H1 (cell line): ENCODE results near the gene TBC1D25. TPM values are rescaled to one million over a fixed set of nuclear protein-coding genes. Genes with fewer than 3 reads are reported as not detected.

Experiments used
- CTCF ChIA-PET: fragments of 300-600 bp; sonication (Branson Sonifier 250); formaldehyde crosslinking; loops from one replicate; lab custom pipeline; 2021; ENCODE audit not compliant: partially characterized antibody; lab: Charles Lee
- POLR2A ChIA-PET: fragments of 300-600 bp; sonication (Branson Sonifier 250); formaldehyde crosslinking; loops from one replicate; lab custom pipeline; 2021; ENCODE audit warnings: inconsistent platforms; ENCODE audit not compliant: partially characterized antibody; lab: Charles Lee
- DNase-seq, 2 experiments: peaks; one replicate each; pipeline versions ENCODE4 v3.0.0 to v3.0.0-alpha.2; 2010 to 2022; ENCODE audit warnings: low spot score in 2 of 2, low read depth in 1 of 2, mixed read lengths in 1 of 2
- FAIRE-seq: peaks from 2 replicates; lab custom pipeline; 2011; peaks lifted over from hg19 to GRCh38; lab: Jason Lieb, UNC
- H2AFZ ChIP-seq: 2 replicates; pipeline ENCODE4 v1.8.1; 2012; ENCODE audit warnings: low read length, inconsistent platforms
- H2AK5ac ChIP-seq: 2 replicates; pipeline ENCODE4 v1.6.1; 2013; ENCODE audit warnings: low read depth, low read length
- H2BK120ac ChIP-seq: replicated peaks from 2 replicates; pipeline ENCODE3; 2013; ENCODE audit warnings: low read depth, low read length, inconsistent platforms
- H2BK12ac ChIP-seq: 2 replicates; pipeline ENCODE4 v1.6.1; 2013; ENCODE audit warnings: low read depth, low read length
- H2BK15ac ChIP-seq: 2 replicates; pipeline ENCODE4 v1.6.1; 2013; ENCODE audit warnings: low read length
- H2BK20ac ChIP-seq: 2 replicates; pipeline ENCODE4 v1.6.1; 2013; ENCODE audit warnings: low read length
- H2BK5ac ChIP-seq: 2 replicates; pipeline ENCODE4 v1.6.1; 2013; ENCODE audit warnings: low read depth, low read length
- H3K14ac ChIP-seq: 2 replicates; pipeline ENCODE4 v1.6.1; 2013; ENCODE audit warnings: inconsistent platforms; ENCODE audit not compliant: insufficient read length
- H3K18ac ChIP-seq: 2 replicates; pipeline ENCODE4 v1.6.1; 2013; ENCODE audit warnings: low read length; ENCODE audit errors: extremely low read depth
- H3K23ac ChIP-seq: 2 replicates; pipeline ENCODE4 v1.6.1; 2013; ENCODE audit warnings: inconsistent platforms; ENCODE audit not compliant: insufficient read length
- H3K23me2 ChIP-seq: 2 replicates; pipeline ENCODE4 v1.6.1; 2013; ENCODE audit warnings: low read depth, low read length
- H3K27ac ChIP-seq: 2 replicates; pipeline ENCODE4 v1.6.1; 2011; ENCODE audit warnings: low read depth, low read length, inconsistent platforms
- H3K27me3 ChIP-seq, 4 experiments: replicated peaks in 1 of 4; 1 replicate in 1 of 4; 2 replicates in 3 of 4; pipeline versions ENCODE4 v1.6.1 to v1.8.1; 2011 to 2013; ENCODE audit warnings: low read length in 3 of 4, mild to moderate bottlenecking in 3 of 4, inconsistent platforms in 2 of 4, mixed read lengths in 2 of 4, moderate library complexity in 1 of 4; ENCODE audit not compliant: control insufficient read depth in 3 of 4, insufficient read depth in 3 of 4; ENCODE audit errors: extremely low read depth in 1 of 4
- H3K36me3 ChIP-seq, 4 experiments: 2 replicates each; pipeline versions ENCODE4 v1.6.1 to v1.8.1; 2011 to 2013; ENCODE audit warnings: mild to moderate bottlenecking in 4 of 4, low read length in 3 of 4, moderate library complexity in 2 of 4, control low read depth in 1 of 4, inconsistent platforms in 1 of 4; ENCODE audit not compliant: insufficient read depth in 4 of 4, control insufficient read depth in 2 of 4
- H3K4ac ChIP-seq: replicated peaks from 2 replicates; pipeline ENCODE3; 2013; ENCODE audit warnings: low read length, low read depth, mixed read lengths, inconsistent platforms; ENCODE audit not compliant: insufficient read length
- H3K4me1 ChIP-seq, 4 experiments: replicated peaks in 1 of 4; 1 replicate in 1 of 4; 2 replicates in 3 of 4; pipeline versions ENCODE4 v1.6.1 to v1.8.1; 2011 to 2013; ENCODE audit warnings: low read length in 3 of 4, inconsistent platforms in 2 of 4, mixed read lengths in 1 of 4; ENCODE audit not compliant: insufficient read depth in 4 of 4, control insufficient read depth in 3 of 4
- H3K4me2 ChIP-seq, 2 experiments: 2 replicates each; pipeline versions ENCODE4 v1.6.1 to v1.8.1; 2011 to 2013; ENCODE audit warnings: low read depth in 2 of 2, low read length in 2 of 2, control low read depth in 1 of 2, inconsistent platforms in 1 of 2, mild to moderate bottlenecking in 1 of 2; ENCODE audit not compliant: insufficient read depth in 1 of 2
- H3K4me3 ChIP-seq, 4 experiments: fragments of 200-600, 300-600 bp in 1 of 4; sonication (generic), shearing (Covaris generic), sonication (Bioruptor Twin) in 1 of 4; 2 replicates each; pipeline versions ENCODE4 v1.5.1 to v1.8.1; 2011 to 2016; ENCODE audit warnings: low read length in 4 of 4, low read depth in 3 of 4, control low read depth in 2 of 4, inconsistent platforms in 2 of 4, mild to moderate bottlenecking in 2 of 4, mixed read lengths in 1 of 4, moderate library complexity in 1 of 4; ENCODE audit not compliant: insufficient read depth in 2 of 4; ENCODE audit errors: extremely low read depth in 1 of 4
- H3K56ac ChIP-seq: replicated peaks from 2 replicates; pipeline ENCODE3; 2013; ENCODE audit warnings: low read depth, mild to moderate bottlenecking, mixed read lengths, low read length, inconsistent platforms; ENCODE audit not compliant: insufficient read length
- H3K79me1 ChIP-seq: 2 replicates; pipeline ENCODE4 v1.6.1; 2013; ENCODE audit warnings: low read depth, low read length, control low read depth
- H3K79me2 ChIP-seq, 2 experiments: 2 replicates each; pipeline versions ENCODE4 v1.6.1 to v1.8.1; 2012 to 2013; ENCODE audit warnings: low read length in 2 of 2, mild to moderate bottlenecking in 2 of 2, inconsistent platforms in 1 of 2; ENCODE audit not compliant: insufficient read depth in 2 of 2, control insufficient read depth in 1 of 2
- H3K9ac ChIP-seq, 4 experiments: replicated peaks in 1 of 4; 1 replicate in 1 of 4; 2 replicates in 3 of 4; pipeline versions ENCODE4 v1.6.1 to v1.8.1; 2011 to 2013; ENCODE audit warnings: low read depth in 3 of 4, low read length in 3 of 4, control low read depth in 2 of 4, mild to moderate bottlenecking in 2 of 4, moderate library complexity in 2 of 4, inconsistent platforms in 1 of 4; ENCODE audit errors: extremely low read depth in 1 of 4
- H3K9me3 ChIP-seq, 2 experiments: 2 replicates each; pipeline versions ENCODE4 v1.6.1 to v1.8.1; 2012 to 2013; ENCODE audit warnings: mild to moderate bottlenecking in 2 of 2, moderate library complexity in 2 of 2, control low read depth in 1 of 2, inconsistent platforms in 1 of 2, low read depth in 1 of 2, low read length in 1 of 2, mixed read lengths in 1 of 2; ENCODE audit not compliant: insufficient read depth in 2 of 2
- H4K20me1 ChIP-seq, 2 experiments: replicated peaks in 1 of 2; 2 replicates each; pipeline versions ENCODE3 to v1.8.1; 2011 to 2013; ENCODE audit warnings: inconsistent platforms in 2 of 2, low read length in 2 of 2, mild to moderate bottlenecking in 1 of 2; ENCODE audit not compliant: insufficient read depth in 2 of 2, control insufficient read depth in 1 of 2
- H4K5ac ChIP-seq: 2 replicates; pipeline ENCODE4 v1.6.1; 2013; ENCODE audit warnings: low read length, low read depth, mixed read lengths, inconsistent platforms; ENCODE audit not compliant: insufficient read length
- H4K8ac ChIP-seq: 2 replicates; pipeline ENCODE4 v1.8.0; 2013; ENCODE audit warnings: mild to moderate bottlenecking, moderate library complexity, low read length, inconsistent platforms; ENCODE audit not compliant: insufficient read depth; ENCODE audit errors: extremely low read depth
- H4K91ac ChIP-seq: replicated peaks from 2 replicates; pipeline ENCODE3; 2013; ENCODE audit warnings: low read length, mixed read lengths, inconsistent platforms; ENCODE audit not compliant: insufficient read length
- BCL11A ChIP-seq, 2 experiments: IDR thresholded peaks; one replicate each; pipeline ENCODE4 v1.6.1; 2011; ENCODE audit warnings: low read depth in 2 of 2, low read length in 2 of 2, mild to moderate bottlenecking in 2 of 2
- RNF2 ChIP-seq: fragments of 200-900, 300-1000 bp; sonication (generic); IDR thresholded peaks from 2 replicates; pipeline ENCODE4 v1.7.1; 2016; ENCODE audit warnings: borderline replicate concordance, low read depth, mild to moderate bottlenecking, antibody characterized with exemption, low read length; ENCODE audit not compliant: poor library complexity, severe bottlenecking; ENCODE audit errors: missing control alignments
- SP2 ChIP-seq: IDR thresholded peaks from 2 replicates; pipeline ENCODE4 v1.6.1; 2012; ENCODE audit warnings: mild to moderate bottlenecking, low read length, inconsistent platforms
- SRF ChIP-seq: IDR thresholded peaks from 2 replicates; pipeline ENCODE4 v1.6.1; 2011; ENCODE audit warnings: mild to moderate bottlenecking, low read depth, low read length, moderate library complexity
- TAF7 ChIP-seq: optimal IDR thresholded peaks from 2 replicates; pipeline ENCODE3; 2011; ENCODE audit warnings: low read depth, mild to moderate bottlenecking, inconsistent platforms, low read length, moderate library complexity, borderline replicate concordance
- WGBS, 2 experiments: shearing (Covaris generic) in 1 of 2; methylation state at CpG; one replicate each; pipeline versions ENCODE4 v1.1.6 to v1.1.7; 2013 to 2015; ENCODE audit warnings: low lambda C conversion rate in 2 of 2, mixed read lengths in 2 of 2, inconsistent platforms in 1 of 2, low coverage in 1 of 2, missing lambda C conversion rate in 1 of 2; ENCODE audit not compliant: insufficient replicate concordance in 2 of 2, insufficient coverage in 1 of 2, insufficient read length in 1 of 2; ENCODE audit errors: extremely low coverage in 1 of 2, missing lambda C conversion rate in 1 of 2; 5-methylcytosine and 5-hydroxymethylcytosine counted together
- polyA plus RNA-seq, 7 experiments: library from polyadenylated mRNA; depleted of rRNA in 3 of 7; stranded (reverse) in 5 of 7; unstranded in 2 of 7; fragments of >200 nt in 5 of 7; fragments of 200-250 nt in 2 of 7; gene quantifications; 1 replicate in 5 of 7; 2 replicates in 1 of 7; 4 replicates in 1 of 7; pipeline versions ENCODE4 v1.2.1 to v1.2.3, GENCODE V29; 2011 to 2013; ENCODE audit warnings: missing spikeins in 2 of 7, mixed read lengths in 2 of 7
- total RNA-seq: library from RNA; stranded (reverse); fragmentation: NEBNext Ultra II Directional; extraction: Animal tissue kit (Norgen Biotek cat#: 25700); gene quantifications from 2 replicates; pipeline ENCODE4 v1.2.1, GENCODE V29; 2021

The TBC1D25 gene
- total and polyA plus RNA-seq, 2 of the 8 experiments (the other 6 are each of a cell fraction or from before 2014, with no cell fraction given), result 6.5 to 6.8 TPM

- Histone ChIP-seq H3K4me2 (no peak overlapping the region), H3K9me3 (no peaks in the 10 kb centered on the region), H3K4me3 (no peak overlapping the region), H3K27me3 (no peaks in the 10 kb centered on the region), H3K18ac (no peak overlapping the region), H2BK5ac (no peak overlapping the region), H2AFZ (no peak overlapping the region), H3K79me1 (no peaks in the 10 kb centered on the region), H3K79me2 (no peaks in the 10 kb centered on the region), H2BK120ac (no peak overlapping the region), H3K4ac (no peak overlapping the region), H3K14ac (no peak overlapping the region), H3K36me3 (peaks cover 0 to 8% (median under 1%) of the 10 kb centered on the region in 4 experiments; a peak in 3 of 8 replicates), H4K91ac (no peak overlapping the region), H3K23ac (no peak overlapping the region), H4K5ac (no peak overlapping the region), H2BK15ac (no peak overlapping the region), H3K9ac (no peak overlapping the region), H2BK20ac (no peak overlapping the region), H3K4me1 (no peaks in the 10 kb centered on the region), H3K27ac (no peak overlapping the region), H2BK12ac (no peak overlapping the region), H2AK5ac (no peak overlapping the region), H4K8ac (no peak overlapping the region), H4K20me1 (no peaks in the 10 kb centered on the region), H3K23me2 (no peaks in the 10 kb centered on the region), H3K56ac (no peak overlapping the region)
- 95% methylated on average over 10 of the region's 12 CpGs; no CpG with 5 or more reads in 1 of the 2 experiments for WGBS, 2 experiments
- CTCF ChIA-PET, result no interaction called here
- TF ChIP-seq RNF2 (no peak), SRF (no peak), BCL11A (IDR thresholded peaks at IDR 0.05; ENCODE audit: low read depth in 2 of 2, low read length in 2 of 2) (no peak), TAF7 (no peak), SP2 (no peak)
- FAIRE-seq (no peak), DNase-seq (no peak)
- POLR2A ChIA-PET, result interaction anchor here (2.9 kb wide), 1 partner anchor 14 kb away, joined by 11 read pairs; the partner anchor contains the start of gene RBM3
These were observed 21.2 kb downstream of the TBC1D25 start for GRCh38 chrX:48560681-48561080.
